ENCODE data around the gene BAIAP3. TPM values are rescaled to one million over a fixed set of nuclear protein-coding genes. Genes with fewer than 3 reads are reported as not detected.

BAIAP3 gene
- total RNA-seq, 2 experiments from 2014 or later: 19.6 to 21.5 TPM

DNA sequence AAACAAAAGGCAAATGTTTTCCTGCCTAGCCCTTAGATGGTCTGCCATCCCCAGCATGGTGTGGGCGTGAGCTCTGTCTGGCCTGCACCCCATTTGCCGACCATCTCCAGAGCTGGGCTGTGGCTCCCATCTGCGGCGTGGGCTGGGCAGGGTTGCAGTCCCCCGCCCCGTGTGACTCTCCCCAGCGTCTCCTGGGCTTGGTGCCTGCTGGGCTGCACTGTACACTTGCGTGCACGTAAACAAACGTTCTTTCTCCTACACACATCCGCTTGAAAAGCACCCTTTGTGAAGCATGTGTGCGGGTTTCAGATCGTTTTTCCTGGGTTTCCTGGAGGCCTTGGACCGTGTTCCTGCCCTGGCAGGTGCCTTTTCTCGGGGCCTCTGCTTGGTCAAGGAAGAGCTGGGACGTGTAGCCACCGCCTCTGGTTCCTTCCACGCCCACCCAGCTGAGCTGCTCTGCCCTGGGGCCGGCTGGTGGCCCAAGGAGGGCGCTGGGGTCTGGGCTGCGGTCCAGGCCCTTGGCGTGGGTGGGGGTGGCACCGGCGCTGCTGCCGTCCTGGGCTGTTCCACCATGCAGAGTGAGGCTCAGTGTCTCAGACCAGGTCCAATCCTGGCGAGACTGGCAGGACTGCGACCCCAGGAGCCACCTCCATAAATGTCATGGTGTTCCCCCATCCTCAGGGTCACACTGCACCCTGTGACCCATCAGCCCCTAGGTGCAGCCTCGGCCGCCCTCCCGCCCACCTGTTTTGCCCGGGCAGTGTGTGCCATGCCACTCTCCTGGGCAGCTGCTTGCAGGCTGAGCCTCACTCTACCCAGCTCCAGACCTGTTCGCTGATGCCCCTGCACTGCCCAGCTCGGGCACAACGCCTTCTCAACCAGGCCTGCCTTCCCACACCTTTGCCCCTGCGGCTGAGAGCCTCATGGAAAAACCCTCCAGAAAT lies 9.9 kb upstream of the BAIAP3 start:
- Histone ChIP-seq H3K4me1 (ENCODE audit: insufficient read depth, low read length) (no peaks in the 10 kb centered on the region), H3K27me3 (ENCODE audit: control insufficient read depth in 1 of 2, insufficient read depth in 2 of 2, low read length in 2 of 2) (no peaks in the 10 kb centered on the region), H3K9me3 (ENCODE audit: control insufficient read depth in 1 of 2, insufficient read depth in 1 of 2, low read length in 2 of 2) (no peaks in the 10 kb centered on the region), H3K27ac (ENCODE audit: low read depth in 1 of 2, low read length in 2 of 2) (no peak overlapping the region), H3K36me3 (ENCODE audit: insufficient read depth, low read length) (peaks cover 66% of the 10 kb centered on the region), H3K4me3 (ENCODE audit: low read length) (no peak overlapping the region)
- ChIA-PET CTCF (no interaction called here), POLR2A (no interaction called here)
- no peaks in the 10 kb centered on the region for H3K9me3 Mint-ChIP-seq
- peaks cover 43% of the 10 kb centered on the region for H3K36me3 Mint-ChIP-seq (ENCODE audit: low read depth)
- H3K4me1 Mint-ChIP-seq (ENCODE audit: low read depth): no peaks in the 10 kb centered on the region
- H3K27me3 Mint-ChIP-seq: no peaks in the 10 kb centered on the region
- no peak overlapping the region for H3K4me3 Mint-ChIP-seq
- TF ChIP-seq, protein P1, sequence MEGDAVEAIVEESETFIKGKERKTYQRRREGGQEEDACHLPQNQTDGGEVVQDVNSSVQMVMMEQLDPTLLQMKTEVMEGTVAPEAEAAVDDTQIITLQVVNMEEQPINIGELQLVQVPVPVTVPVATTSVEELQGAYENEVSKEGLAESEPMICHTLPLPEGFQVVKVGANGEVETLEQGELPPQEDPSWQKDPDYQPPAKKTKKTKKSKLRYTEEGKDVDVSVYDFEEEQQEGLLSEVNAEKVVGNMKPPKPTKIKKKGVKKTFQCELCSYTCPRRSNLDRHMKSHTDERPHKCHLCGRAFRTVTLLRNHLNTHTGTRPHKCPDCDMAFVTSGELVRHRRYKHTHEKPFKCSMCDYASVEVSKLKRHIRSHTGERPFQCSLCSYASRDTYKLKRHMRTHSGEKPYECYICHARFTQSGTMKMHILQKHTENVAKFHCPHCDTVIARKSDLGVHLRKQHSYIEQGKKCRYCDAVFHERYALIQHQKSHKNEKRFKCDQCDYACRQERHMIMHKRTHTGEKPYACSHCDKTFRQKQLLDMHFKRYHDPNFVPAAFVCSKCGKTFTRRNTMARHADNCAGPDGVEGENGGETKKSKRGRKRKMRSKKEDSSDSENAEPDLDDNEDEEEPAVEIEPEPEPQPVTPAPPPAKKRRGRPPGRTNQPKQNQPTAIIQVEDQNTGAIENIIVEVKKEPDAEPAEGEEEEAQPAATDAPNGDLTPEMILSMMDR (IDR thresholded peaks at IDR 0.05): no peak
- no peak for DNase-seq
- ATAC-seq (ENCODE audit: poor library complexity): no peak
- intact Hi-C loops (cut with DNase I, micrococcal nuclease): no loop called here
- H3K27ac Mint-ChIP-seq: no peak overlapping the region

DNA sequence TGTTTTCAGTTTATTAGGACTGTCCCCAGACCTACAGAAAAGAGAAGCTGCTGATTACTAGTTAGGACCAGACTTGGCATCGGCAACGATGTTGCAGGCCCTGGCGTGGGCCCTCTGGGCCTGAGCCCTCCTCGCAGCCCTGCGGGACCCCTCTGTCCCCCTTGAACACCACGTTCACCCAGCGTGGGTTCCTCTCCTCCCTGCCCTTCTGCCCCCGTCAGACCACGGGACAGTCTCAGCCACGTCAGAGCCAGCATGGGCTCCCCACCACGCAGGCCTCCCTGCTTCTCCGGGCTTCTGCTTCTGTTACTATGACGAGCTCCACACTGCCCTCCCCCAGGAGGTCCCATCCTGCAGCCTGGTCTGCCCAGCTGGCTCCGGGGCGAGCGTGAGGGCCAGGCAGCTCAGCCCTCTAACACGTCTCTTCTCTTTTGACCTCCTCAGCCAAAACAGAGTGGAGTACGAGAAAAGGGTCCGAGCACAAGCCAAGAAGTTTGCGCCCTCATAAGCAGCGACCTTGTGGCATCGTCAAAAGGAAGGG lies 9.1 kb upstream of the BAIAP3 start:
- H3K4me1 Mint-ChIP-seq (ENCODE audit: low read depth): no peaks in the 10 kb centered on the region
- ChIA-PET POLR2A (no interaction called here), CTCF (no interaction called here)
- no peaks in the 10 kb centered on the region for H3K27me3 ChIP-seq (ENCODE audit: control insufficient read depth in 1 of 2, insufficient read depth in 2 of 2, low read length in 2 of 2)
- no peaks in the 10 kb centered on the region for H3K4me1 ChIP-seq (ENCODE audit: insufficient read depth, low read length)
- H3K36me3 ChIP-seq (ENCODE audit: insufficient read depth, low read length): peaks cover 58% of the 10 kb centered on the region
- TF ChIP-seq, protein P1 (IDR thresholded peaks at IDR 0.05): no peak
- H3K27ac ChIP-seq (ENCODE audit: low read depth in 1 of 2, low read length in 2 of 2): no peak overlapping the region
- no peaks in the 10 kb centered on the region for H3K9me3 ChIP-seq (ENCODE audit: control insufficient read depth in 1 of 2, insufficient read depth in 1 of 2, low read length in 2 of 2)
- ATAC-seq (ENCODE audit: poor library complexity): no peak
- H3K4me3 Mint-ChIP-seq: no peak overlapping the region
- peaks cover 35% of the 10 kb centered on the region for H3K36me3 Mint-ChIP-seq (ENCODE audit: low read depth)
- no peak for DNase-seq
- H3K27me3 Mint-ChIP-seq: no peaks in the 10 kb centered on the region
- H3K4me3 ChIP-seq (ENCODE audit: low read length): no peak overlapping the region
- no peaks in the 10 kb centered on the region for H3K9me3 Mint-ChIP-seq
- intact Hi-C loops (cut with DNase I, micrococcal nuclease): no loop called here
- no peak overlapping the region for H3K27ac Mint-ChIP-seq

DNA sequence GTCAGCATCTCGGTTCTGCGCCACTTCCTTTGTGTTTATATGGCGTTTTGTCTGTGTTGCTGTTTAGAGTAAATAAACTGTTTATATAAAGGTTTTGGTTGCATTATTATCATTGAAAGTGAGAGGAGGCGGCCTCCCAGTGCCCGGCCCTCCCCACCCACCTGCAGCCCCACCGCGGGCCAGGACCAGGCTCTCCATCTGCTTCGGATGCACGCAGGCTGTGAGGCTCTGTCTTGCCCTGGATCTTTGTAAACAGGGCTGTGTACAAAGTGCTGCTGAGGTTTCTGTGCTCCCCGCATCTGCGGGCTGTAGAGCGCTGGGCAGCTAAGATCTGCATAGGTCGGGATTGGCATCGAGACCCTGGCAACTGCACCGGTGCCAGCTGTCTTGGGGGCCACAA lies 8.2 kb upstream of the BAIAP3 start:
- intact Hi-C loops (cut with DNase I, micrococcal nuclease): no loop called here
- H3K4me1 Mint-ChIP-seq (ENCODE audit: low read depth): no peaks in the 10 kb centered on the region
- peaks cover 0 to 6% of the 10 kb centered on the region in 2 experiments for H3K9me3 ChIP-seq (ENCODE audit: control insufficient read depth in 1 of 2, insufficient read depth in 1 of 2, low read length in 2 of 2)
- peaks cover 0 to 2% of the 10 kb centered on the region in 2 experiments for H3K27me3 ChIP-seq (ENCODE audit: control insufficient read depth in 1 of 2, insufficient read depth in 2 of 2, low read length in 2 of 2)
- H3K9me3 Mint-ChIP-seq: no peaks in the 10 kb centered on the region
- TF ChIP-seq, protein P1 (IDR thresholded peaks at IDR 0.05): no peak
- H3K27ac Mint-ChIP-seq: no peak overlapping the region
- no peaks in the 10 kb centered on the region for H3K4me1 ChIP-seq (ENCODE audit: insufficient read depth, low read length)
- peaks cover 49% of the 10 kb centered on the region for H3K36me3 ChIP-seq (ENCODE audit: insufficient read depth, low read length)
- DNase-seq: no peak
- H3K36me3 Mint-ChIP-seq (ENCODE audit: low read depth): peaks cover 26% of the 10 kb centered on the region
- H3K4me3 ChIP-seq (ENCODE audit: low read length): no peak overlapping the region
- ATAC-seq (ENCODE audit: poor library complexity): no peak
- H3K27me3 Mint-ChIP-seq: no peaks in the 10 kb centered on the region
- no peak overlapping the region for H3K27ac ChIP-seq (ENCODE audit: low read depth in 1 of 2, low read length in 2 of 2)
- CTCF ChIA-PET: no interaction called here
- POLR2A ChIA-PET: no interaction called here
- H3K4me3 Mint-ChIP-seq: no peak overlapping the region

All from CD4-positive, alpha-beta T cell (primary cell).